KMS-11 (cell line): ENCODE measurements around the gene PIAS4.

Experiments used
- H2AFZ ChIP-seq: fragments of 200-600 bp; sonication (generic); 2 replicates; pipeline ENCODE4 v1.6.1; 2016; ENCODE audit warnings: antibody characterized with exemption, mixed run types, low read depth
- H3K27ac ChIP-seq: fragments of 200-600 bp; sonication (generic); 2 replicates; pipeline ENCODE4 v1.6.1; 2016; ENCODE audit warnings: mild to moderate bottlenecking, mixed run types
- H3K27me3 ChIP-seq: fragments of 200-600 bp; sonication (generic); 2 replicates; pipeline ENCODE4 v1.6.1; 2017; ENCODE audit warnings: mild to moderate bottlenecking, low read depth, mixed run types, moderate library complexity; ENCODE audit not compliant: insufficient read depth
- H3K36me3 ChIP-seq: fragments of 200-600 bp; sonication (generic); 2 replicates; pipeline ENCODE4 v1.6.1; 2017; ENCODE audit warnings: mild to moderate bottlenecking, mixed run types; ENCODE audit not compliant: insufficient read depth
- H3K4me1 ChIP-seq: fragments of 200-600 bp; sonication (generic); 2 replicates; pipeline ENCODE4 v1.6.1; 2016; ENCODE audit warnings: mild to moderate bottlenecking, low read depth, mixed run types; ENCODE audit not compliant: poor library complexity, severe bottlenecking
- H3K4me2 ChIP-seq: fragments of 200-600 bp; sonication (generic); 2 replicates; pipeline ENCODE4 v1.7.0; 2016; ENCODE audit warnings: mild to moderate bottlenecking, mixed run types
- H3K4me3 ChIP-seq: fragments of 200-600 bp; sonication (generic); IDR thresholded peaks from 2 replicates; pipeline ENCODE4 v1.6.1; 2017; ENCODE audit warnings: low read depth, low read length, mixed read lengths; ENCODE audit not compliant: insufficient read depth
- H3K79me2 ChIP-seq: fragments of 200-600 bp; sonication (generic); 2 replicates; pipeline ENCODE4 v1.6.1; 2016; ENCODE audit warnings: low read depth, mixed run types; ENCODE audit not compliant: insufficient read depth
- H3K9ac ChIP-seq: fragments of 200-600 bp; sonication (generic); 2 replicates; pipeline ENCODE4 v1.6.1; 2016; ENCODE audit warnings: mild to moderate bottlenecking, mixed run types
- H4K20me1 ChIP-seq: fragments of 200-600 bp; sonication (generic); 2 replicates; pipeline ENCODE4 v1.6.1; 2016; ENCODE audit warnings: mild to moderate bottlenecking, mixed run types; ENCODE audit not compliant: insufficient read depth
- CTCF ChIP-seq: fragments of 200-600 bp; sonication (generic); conservative IDR thresholded peaks from 2 replicates; pipeline ENCODE4 v1.6.1; 2017; ENCODE audit warnings: low read depth, mild to moderate bottlenecking, antibody characterized with exemption, low read length, moderate library complexity, mixed read lengths

The PIAS4 gene

GRCh38 chr19:4030981-4031380, 23.4 kb downstream of the PIAS4 start:
- Histone ChIP-seq H3K9ac (no peak overlapping the region), H3K36me3 (no peaks in the 10 kb centered on the region)

GRCh38 chr19:4031420-4031819, 23.9 kb downstream of the PIAS4 start:
- H3K27ac ChIP-seq = no peak overlapping the region
- no peaks in the 10 kb centered on the region for H3K79me2 ChIP-seq
- no peaks in the 10 kb centered on the region for H3K4me1 ChIP-seq
- no peak overlapping the region for H3K4me3 ChIP-seq
- no peak overlapping the region for H2AFZ ChIP-seq
- no peaks in the 10 kb centered on the region for H4K20me1 ChIP-seq
- no peaks in the 10 kb centered on the region for H3K36me3 ChIP-seq
- TF ChIP-seq CTCF = no peak
- H3K4me2 ChIP-seq = no peak overlapping the region
- H3K27me3 ChIP-seq = no peaks in the 10 kb centered on the region
- H3K9ac ChIP-seq = no peak overlapping the region

More at GRCh38 chr19:4030981-4031380, 23.4 kb downstream of the PIAS4 start:
- Histone ChIP-seq H3K4me1 (no peaks in the 10 kb centered on the region), H3K27ac (no peak overlapping the region), H4K20me1 (no peaks in the 10 kb centered on the region), H3K4me3 (no peak overlapping the region), H2AFZ (no peak overlapping the region), H3K4me2 (no peak overlapping the region), H3K79me2 (no peaks in the 10 kb centered on the region), H3K27me3 (no peaks in the 10 kb centered on the region)
- no peak for TF ChIP-seq CTCF

- Histone ChIP-seq H4K20me1 (no peaks in the 10 kb centered on the region), H3K4me3 (no peak overlapping the region), H3K27ac (no peak overlapping the region), H3K4me1 (no peaks in the 10 kb centered on the region), H3K4me2 (no peak overlapping the region), H3K79me2 (no peaks in the 10 kb centered on the region), H3K36me3 (no peaks in the 10 kb centered on the region), H2AFZ (no peak overlapping the region), H3K9ac (no peak overlapping the region), H3K27me3 (no peaks in the 10 kb centered on the region)
- no peak for TF ChIP-seq CTCF
Observed at GRCh38 chr19:4032436-4032835, 24.9 kb downstream of the PIAS4 start.

GRCh38 chr19:4033028-4033956, 25.8 kb downstream of the PIAS4 start:
- no peak overlapping the region for H3K9ac ChIP-seq
- no peaks in the 10 kb centered on the region for H4K20me1 ChIP-seq

More at GRCh38 chr19:4033028-4033956, 25.8 kb downstream of the PIAS4 start:
- Histone ChIP-seq H3K27me3 (no peaks in the 10 kb centered on the region), H3K4me1 (no peaks in the 10 kb centered on the region), H3K27ac (no peak overlapping the region), H3K36me3 (no peaks in the 10 kb centered on the region), H2AFZ (no peak overlapping the region), H3K4me3 (no peak overlapping the region), H3K4me2 (no peak overlapping the region), H3K79me2 (no peaks in the 10 kb centered on the region)
- TF ChIP-seq CTCF = no peak
